C4-2B (cell line): Measurements from ENCODE around the gene TDRD3.

Experiments used
- H3K27ac ChIP-seq: fragments of 450-650 bp; 2 replicates; pipeline ENCODE4 v1.5.1; 2017
- ZFX ChIP-seq: fragments of 450-650 bp; IDR thresholded peaks from 2 replicates; pipeline ENCODE4 v1.6.1; 2017
- TF ChIP-seq, protein P1 (sequence below): fragments of 450-650 bp; conservative IDR thresholded peaks from 2 replicates; pipeline ENCODE4 v1.5.1; 2017; ENCODE audit warnings: mild to moderate bottlenecking

The TDRD3 gene

DNA sequence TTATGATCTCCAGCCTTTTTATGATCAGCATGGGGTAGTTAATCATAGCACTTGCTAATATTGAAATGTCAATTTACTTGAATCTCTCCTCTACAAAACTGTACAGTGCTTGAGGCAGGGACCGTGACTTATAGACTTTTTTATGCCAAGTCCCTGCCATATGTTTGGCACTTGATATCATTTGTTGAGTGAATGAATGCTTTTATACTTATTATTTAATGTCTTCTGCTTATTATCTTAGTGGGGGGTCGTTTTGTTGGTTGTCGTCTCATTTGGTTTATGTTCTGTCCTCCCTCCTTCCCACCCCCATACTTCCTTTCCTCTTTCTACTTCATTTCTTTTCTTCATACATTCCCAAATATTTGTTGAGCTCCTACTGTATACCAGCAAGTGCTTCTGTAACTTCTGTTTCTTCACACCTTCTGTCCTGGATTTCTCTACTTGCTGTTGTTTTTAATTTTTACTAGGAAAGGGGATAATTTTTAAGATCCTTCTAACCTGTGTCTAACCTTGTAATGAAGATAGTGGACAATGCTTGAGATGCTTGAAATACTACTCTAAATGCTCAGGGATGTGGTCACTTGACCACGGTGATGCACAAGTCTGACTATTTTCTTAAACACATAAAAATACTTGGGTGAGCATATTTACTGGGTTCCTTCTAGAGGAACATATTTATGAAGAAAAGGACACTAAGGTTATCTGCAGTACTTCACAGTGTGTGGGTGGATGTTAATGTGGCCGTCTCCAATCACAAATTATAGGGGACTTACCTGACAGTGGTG, 223.8 kb downstream of the TDRD3 start:
- no peak for TF ChIP-seq ZFX
- TF ChIP-seq, protein P1, sequence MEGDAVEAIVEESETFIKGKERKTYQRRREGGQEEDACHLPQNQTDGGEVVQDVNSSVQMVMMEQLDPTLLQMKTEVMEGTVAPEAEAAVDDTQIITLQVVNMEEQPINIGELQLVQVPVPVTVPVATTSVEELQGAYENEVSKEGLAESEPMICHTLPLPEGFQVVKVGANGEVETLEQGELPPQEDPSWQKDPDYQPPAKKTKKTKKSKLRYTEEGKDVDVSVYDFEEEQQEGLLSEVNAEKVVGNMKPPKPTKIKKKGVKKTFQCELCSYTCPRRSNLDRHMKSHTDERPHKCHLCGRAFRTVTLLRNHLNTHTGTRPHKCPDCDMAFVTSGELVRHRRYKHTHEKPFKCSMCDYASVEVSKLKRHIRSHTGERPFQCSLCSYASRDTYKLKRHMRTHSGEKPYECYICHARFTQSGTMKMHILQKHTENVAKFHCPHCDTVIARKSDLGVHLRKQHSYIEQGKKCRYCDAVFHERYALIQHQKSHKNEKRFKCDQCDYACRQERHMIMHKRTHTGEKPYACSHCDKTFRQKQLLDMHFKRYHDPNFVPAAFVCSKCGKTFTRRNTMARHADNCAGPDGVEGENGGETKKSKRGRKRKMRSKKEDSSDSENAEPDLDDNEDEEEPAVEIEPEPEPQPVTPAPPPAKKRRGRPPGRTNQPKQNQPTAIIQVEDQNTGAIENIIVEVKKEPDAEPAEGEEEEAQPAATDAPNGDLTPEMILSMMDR = no peak

DNA sequence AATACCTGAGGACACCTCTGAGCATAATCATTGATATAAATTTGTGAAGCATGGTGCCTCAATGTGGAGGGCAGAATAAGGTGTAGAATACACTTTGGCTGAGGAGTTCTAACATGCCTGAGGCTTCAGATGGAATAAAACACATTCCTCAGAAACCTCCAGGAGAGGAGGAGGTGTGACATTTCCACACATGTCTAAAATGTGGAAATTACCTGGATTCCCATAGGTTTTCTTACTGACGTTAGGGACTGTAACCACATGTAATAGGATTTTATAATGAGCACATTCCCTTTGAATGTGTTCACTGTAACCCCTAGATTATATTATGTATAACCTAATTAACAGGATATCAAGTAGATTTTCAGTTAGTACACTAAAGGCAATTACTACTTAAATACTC, 226.1 kb downstream of the TDRD3 start:
- TF ChIP-seq ZFX = no peak
- TF ChIP-seq, protein P1 = no peak
- H3K27ac ChIP-seq = no peak overlapping the region

More for the DNA sequence above, 223.8 kb downstream of the TDRD3 start:
- no peak overlapping the region for H3K27ac ChIP-seq
